ENCODE measurements around the gene EPB41L4A. TPM values are rescaled to one million over a fixed set of nuclear protein-coding genes. Genes with fewer than 3 reads are reported as not detected.

EPB41L4A gene
- polyA plus RNA-seq, 1 donor from 2014 or later = 7.4 TPM

DNA sequence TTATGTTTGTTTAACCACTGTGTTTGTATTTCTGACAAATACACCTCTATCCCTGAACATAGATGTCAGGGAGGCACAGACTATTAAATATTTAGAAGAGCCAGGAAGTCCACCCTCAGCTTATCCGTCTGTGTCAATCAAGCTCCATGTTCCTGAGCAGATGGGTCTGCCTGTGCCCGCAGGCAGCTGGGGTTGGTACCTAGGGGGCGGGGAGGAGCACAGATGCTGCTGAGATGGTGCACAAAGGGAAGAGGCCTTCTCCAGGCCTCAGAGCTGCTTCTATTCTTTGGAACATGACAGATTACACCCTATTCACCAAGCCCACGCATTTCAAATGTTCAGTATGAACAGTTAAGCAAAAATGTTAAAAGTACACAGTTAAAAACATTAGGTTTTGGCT is 142.1 kb downstream of the EPB41L4A start:
- Histone ChIP-seq H3K79me2 (replicated peaks; ENCODE audit: insufficient read depth, low read length) (peaks cover 3% of the 10 kb centered on the region), H3K9me2 (ENCODE audit: insufficient read depth, low read length) (no peaks in the 10 kb centered on the region), H2AFZ (ENCODE audit: low read depth, low read length) (no peak overlapping the region), H3K27ac (ENCODE audit: low read length) (no peak overlapping the region), H3K36me3 (ENCODE audit: insufficient read depth, low read length) (no peaks in the 10 kb centered on the region), H3K9me3 (ENCODE audit: low read length) (no peaks in the 10 kb centered on the region), H3F3A (ENCODE audit: insufficient read depth, low read length, poor library complexity, severe bottlenecking) (no peaks in the 10 kb centered on the region), H4K20me1 (ENCODE audit: insufficient read depth) (no peaks in the 10 kb centered on the region), H3K9ac (ENCODE audit: low read length) (no peak overlapping the region), H3K4me3 (ENCODE audit: low read length) (no peak overlapping the region), H3K4me2 (ENCODE audit: low read length) (no peak overlapping the region), H3K27me3 (ENCODE audit: insufficient read depth, low read depth, low read length) (no peaks in the 10 kb centered on the region)
- TF ChIP-seq POLR2AphosphoS5 (IDR thresholded peaks at IDR 0.05) (no peak), RAD21 (conservative IDR thresholded peaks at IDR 0.05) (no peak), SMC3 (conservative IDR thresholded peaks at IDR 0.05; ENCODE audit: poor library complexity) (no peak), MXI1 (conservative IDR thresholded peaks at IDR 0.05; ENCODE audit: poor library complexity, severe bottlenecking) (no peak), EZH2 (IDR thresholded peaks at IDR 0.05; ENCODE audit: borderline replicate concordance, insufficient read depth, low read length, poor library complexity, severe bottlenecking) (no peak), EP300 (conservative IDR thresholded peaks at IDR 0.05; ENCODE audit: poor library complexity, severe bottlenecking) (no peak), TAF1 (IDR thresholded peaks at IDR 0.05; ENCODE audit: low read depth) (no peak)
- TF ChIP-seq, protein P1, sequence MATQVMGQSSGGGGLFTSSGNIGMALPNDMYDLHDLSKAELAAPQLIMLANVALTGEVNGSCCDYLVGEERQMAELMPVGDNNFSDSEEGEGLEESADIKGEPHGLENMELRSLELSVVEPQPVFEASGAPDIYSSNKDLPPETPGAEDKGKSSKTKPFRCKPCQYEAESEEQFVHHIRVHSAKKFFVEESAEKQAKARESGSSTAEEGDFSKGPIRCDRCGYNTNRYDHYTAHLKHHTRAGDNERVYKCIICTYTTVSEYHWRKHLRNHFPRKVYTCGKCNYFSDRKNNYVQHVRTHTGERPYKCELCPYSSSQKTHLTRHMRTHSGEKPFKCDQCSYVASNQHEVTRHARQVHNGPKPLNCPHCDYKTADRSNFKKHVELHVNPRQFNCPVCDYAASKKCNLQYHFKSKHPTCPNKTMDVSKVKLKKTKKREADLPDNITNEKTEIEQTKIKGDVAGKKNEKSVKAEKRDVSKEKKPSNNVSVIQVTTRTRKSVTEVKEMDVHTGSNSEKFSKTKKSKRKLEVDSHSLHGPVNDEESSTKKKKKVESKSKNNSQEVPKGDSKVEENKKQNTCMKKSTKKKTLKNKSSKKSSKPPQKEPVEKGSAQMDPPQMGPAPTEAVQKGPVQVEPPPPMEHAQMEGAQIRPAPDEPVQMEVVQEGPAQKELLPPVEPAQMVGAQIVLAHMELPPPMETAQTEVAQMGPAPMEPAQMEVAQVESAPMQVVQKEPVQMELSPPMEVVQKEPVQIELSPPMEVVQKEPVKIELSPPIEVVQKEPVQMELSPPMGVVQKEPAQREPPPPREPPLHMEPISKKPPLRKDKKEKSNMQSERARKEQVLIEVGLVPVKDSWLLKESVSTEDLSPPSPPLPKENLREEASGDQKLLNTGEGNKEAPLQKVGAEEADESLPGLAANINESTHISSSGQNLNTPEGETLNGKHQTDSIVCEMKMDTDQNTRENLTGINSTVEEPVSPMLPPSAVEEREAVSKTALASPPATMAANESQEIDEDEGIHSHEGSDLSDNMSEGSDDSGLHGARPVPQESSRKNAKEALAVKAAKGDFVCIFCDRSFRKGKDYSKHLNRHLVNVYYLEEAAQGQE (IDR thresholded peaks at IDR 0.05; ENCODE audit: borderline replicate concordance) = no peak
- TF ChIP-seq, protein P2, sequence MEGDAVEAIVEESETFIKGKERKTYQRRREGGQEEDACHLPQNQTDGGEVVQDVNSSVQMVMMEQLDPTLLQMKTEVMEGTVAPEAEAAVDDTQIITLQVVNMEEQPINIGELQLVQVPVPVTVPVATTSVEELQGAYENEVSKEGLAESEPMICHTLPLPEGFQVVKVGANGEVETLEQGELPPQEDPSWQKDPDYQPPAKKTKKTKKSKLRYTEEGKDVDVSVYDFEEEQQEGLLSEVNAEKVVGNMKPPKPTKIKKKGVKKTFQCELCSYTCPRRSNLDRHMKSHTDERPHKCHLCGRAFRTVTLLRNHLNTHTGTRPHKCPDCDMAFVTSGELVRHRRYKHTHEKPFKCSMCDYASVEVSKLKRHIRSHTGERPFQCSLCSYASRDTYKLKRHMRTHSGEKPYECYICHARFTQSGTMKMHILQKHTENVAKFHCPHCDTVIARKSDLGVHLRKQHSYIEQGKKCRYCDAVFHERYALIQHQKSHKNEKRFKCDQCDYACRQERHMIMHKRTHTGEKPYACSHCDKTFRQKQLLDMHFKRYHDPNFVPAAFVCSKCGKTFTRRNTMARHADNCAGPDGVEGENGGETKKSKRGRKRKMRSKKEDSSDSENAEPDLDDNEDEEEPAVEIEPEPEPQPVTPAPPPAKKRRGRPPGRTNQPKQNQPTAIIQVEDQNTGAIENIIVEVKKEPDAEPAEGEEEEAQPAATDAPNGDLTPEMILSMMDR (IDR thresholded peaks at IDR 0.05; ENCODE audit: poor library complexity, severe bottlenecking) = no peak

DNA sequence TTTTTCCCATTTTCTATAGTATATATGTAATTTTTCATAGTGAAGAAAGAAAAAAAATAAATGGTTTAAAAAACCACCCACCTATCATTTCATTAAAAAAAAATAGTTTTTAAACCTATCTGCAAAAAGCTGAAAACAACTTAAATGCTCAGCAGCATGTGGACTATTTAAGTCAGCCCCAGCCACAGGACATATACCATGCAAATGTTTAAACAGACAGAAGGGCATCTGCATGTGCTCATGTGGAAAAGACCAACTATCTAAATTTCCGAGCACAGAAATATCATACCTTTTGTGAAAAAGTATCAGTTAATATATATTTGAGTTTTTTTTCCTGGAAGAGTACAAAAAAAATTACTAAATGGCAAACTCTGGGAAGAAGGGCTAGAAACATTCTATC is 143.4 kb downstream of the EPB41L4A start:
- Histone ChIP-seq H3K9ac (ENCODE audit: low read length) (no peak overlapping the region), H3K4me3 (ENCODE audit: low read length) (no peak overlapping the region), H3K79me2 (replicated peaks; ENCODE audit: insufficient read depth, low read length) (peaks cover 3% of the 10 kb centered on the region), H3K9me3 (ENCODE audit: low read length) (no peaks in the 10 kb centered on the region), H3K9me2 (ENCODE audit: insufficient read depth, low read length) (no peaks in the 10 kb centered on the region), H3F3A (ENCODE audit: insufficient read depth, low read length, poor library complexity, severe bottlenecking) (no peaks in the 10 kb centered on the region), H4K20me1 (ENCODE audit: insufficient read depth) (no peaks in the 10 kb centered on the region), H2AFZ (ENCODE audit: low read depth, low read length) (no peak overlapping the region), H3K4me2 (ENCODE audit: low read length) (no peak overlapping the region), H3K36me3 (ENCODE audit: insufficient read depth, low read length) (no peaks in the 10 kb centered on the region), H3K27me3 (ENCODE audit: insufficient read depth, low read depth, low read length) (no peaks in the 10 kb centered on the region), H3K27ac (ENCODE audit: low read length) (no peak overlapping the region)
- TF ChIP-seq, protein P2 (IDR thresholded peaks at IDR 0.05; ENCODE audit: poor library complexity, severe bottlenecking) = no peak
- no peak for TF ChIP-seq EP300 (conservative IDR thresholded peaks at IDR 0.05; ENCODE audit: poor library complexity, severe bottlenecking)

Data from neural cell (in vitro differentiated cells).